ENCODE data around the gene ECT2. TPM values are rescaled to one million over a fixed set of nuclear protein-coding genes. Genes with fewer than 3 reads are reported as not detected.

The ECT2 gene
- polyA plus RNA-seq, 3 donors, result 2.6 to 3.3 (median 2.7) TPM

DNA sequence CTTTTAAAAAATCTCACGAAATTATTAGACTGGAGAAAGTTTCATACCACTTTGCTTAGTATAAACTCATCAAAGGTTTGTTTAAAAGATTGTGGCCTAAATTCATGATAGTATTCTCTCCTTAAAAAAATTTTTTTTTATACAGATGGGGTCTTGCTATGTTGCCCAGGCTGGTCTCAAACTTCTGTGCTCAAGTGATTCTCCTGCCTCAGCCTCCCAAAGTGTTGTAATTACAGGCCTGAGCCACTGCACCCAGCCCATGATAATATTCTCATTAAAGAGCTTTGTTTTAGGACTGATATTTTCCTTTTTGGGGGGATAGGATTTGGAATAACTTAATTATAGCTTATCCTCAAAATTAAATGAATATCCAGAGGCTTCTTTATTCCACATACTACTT is 19.9 kb downstream of the ECT2 start:
- Histone ChIP-seq H3K79me2 (ENCODE audit: insufficient read depth, low read length) (no peaks in the 10 kb centered on the region), H3K27me3 (ENCODE audit: control insufficient read depth in 2 of 2, insufficient read depth in 2 of 2, low read length in 2 of 2) (no peaks in the 10 kb centered on the region), H3K9ac (ENCODE audit: insufficient read depth, low read length, poor library complexity, severe bottlenecking) (no peak overlapping the region), H3K9me3 (replicated peaks in 1 of 2; ENCODE audit: control insufficient read depth in 1 of 2, insufficient read depth in 1 of 2, low read length in 2 of 2) (no peaks in the 10 kb centered on the region), H3K4me1 (ENCODE audit: control insufficient read depth in 1 of 2, insufficient read depth in 2 of 2, low read length in 2 of 2) (no peaks in the 10 kb centered on the region), H2AFZ (ENCODE audit: insufficient read depth, low read depth, low read length, poor library complexity, severe bottlenecking) (no peak overlapping the region), H3K27ac (ENCODE audit: low read depth in 1 of 2, low read length in 2 of 2) (no peak overlapping the region), H4K20me1 (ENCODE audit: insufficient read depth, low read length) (no peaks in the 10 kb centered on the region), H3K4me2 (replicated peaks; ENCODE audit: extremely low read depth, low read length, poor library complexity, severe bottlenecking) (no peak overlapping the region), H3K4me3 (replicated peaks in 1 of 3; ENCODE audit: low read depth in 2 of 3, low read length in 3 of 3) (no peak overlapping the region), H3K36me3 (replicated peaks in 1 of 2; ENCODE audit: control insufficient read depth in 1 of 2, insufficient read depth in 2 of 2, low read length in 2 of 2) (peaks cover 70 to 98% of the 10 kb centered on the region in 2 donors)
- Mint-ChIP-seq H3K27ac (no peak overlapping the region), H3K36me3 (peaks cover 64 to 89% of the 10 kb centered on the region in 2 donors), H3K4me3 (no peak overlapping the region), H3K4me1 (no peaks in the 10 kb centered on the region), H3K27me3 (ENCODE audit: low read depth in 3 of 3) (no peaks in the 10 kb centered on the region), H3K9me3 (no peaks in the 10 kb centered on the region)
- TF ChIP-seq, protein P1, sequence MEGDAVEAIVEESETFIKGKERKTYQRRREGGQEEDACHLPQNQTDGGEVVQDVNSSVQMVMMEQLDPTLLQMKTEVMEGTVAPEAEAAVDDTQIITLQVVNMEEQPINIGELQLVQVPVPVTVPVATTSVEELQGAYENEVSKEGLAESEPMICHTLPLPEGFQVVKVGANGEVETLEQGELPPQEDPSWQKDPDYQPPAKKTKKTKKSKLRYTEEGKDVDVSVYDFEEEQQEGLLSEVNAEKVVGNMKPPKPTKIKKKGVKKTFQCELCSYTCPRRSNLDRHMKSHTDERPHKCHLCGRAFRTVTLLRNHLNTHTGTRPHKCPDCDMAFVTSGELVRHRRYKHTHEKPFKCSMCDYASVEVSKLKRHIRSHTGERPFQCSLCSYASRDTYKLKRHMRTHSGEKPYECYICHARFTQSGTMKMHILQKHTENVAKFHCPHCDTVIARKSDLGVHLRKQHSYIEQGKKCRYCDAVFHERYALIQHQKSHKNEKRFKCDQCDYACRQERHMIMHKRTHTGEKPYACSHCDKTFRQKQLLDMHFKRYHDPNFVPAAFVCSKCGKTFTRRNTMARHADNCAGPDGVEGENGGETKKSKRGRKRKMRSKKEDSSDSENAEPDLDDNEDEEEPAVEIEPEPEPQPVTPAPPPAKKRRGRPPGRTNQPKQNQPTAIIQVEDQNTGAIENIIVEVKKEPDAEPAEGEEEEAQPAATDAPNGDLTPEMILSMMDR (IDR thresholded peaks at IDR 0.05), result no peak
- intact Hi-C loops (cut with micrococcal nuclease), result no loop called here
- no peak for DNase-seq
- WGBS (ENCODE audit: insufficient coverage), result no CpG with 5 or more reads among the region's 1 CpG

DNA sequence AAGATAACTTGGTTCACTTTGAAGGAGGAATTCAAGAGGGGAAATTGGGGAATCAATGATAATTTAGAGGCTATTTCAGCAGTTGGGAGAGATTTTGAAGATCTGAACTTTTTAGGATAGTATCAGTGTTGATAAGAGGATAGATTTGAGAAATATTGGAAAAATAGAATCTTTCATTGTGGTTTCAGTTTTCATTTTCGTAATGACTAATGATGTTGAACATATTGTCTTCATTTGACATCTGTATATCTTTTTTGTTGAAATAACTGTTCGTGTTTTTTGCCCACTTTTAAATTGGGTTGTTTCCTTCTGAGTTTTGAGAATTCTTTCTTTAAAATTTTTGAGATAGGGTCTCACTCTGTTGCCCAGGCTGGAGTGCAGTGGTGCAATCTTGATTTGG is 21.1 kb downstream of the ECT2 start:
- H3K79me2 ChIP-seq (ENCODE audit: insufficient read depth, low read length), result no peaks in the 10 kb centered on the region

More for the DNA sequence above, 21.1 kb downstream of the ECT2 start:
- H4K20me1 ChIP-seq (ENCODE audit: insufficient read depth, low read length), result no peaks in the 10 kb centered on the region
- no peaks in the 10 kb centered on the region for H3K27me3 ChIP-seq (ENCODE audit: control insufficient read depth in 2 of 2, insufficient read depth in 2 of 2, low read length in 2 of 2)
- TF ChIP-seq, protein P1 (IDR thresholded peaks at IDR 0.05), result no peak
- H3K27ac ChIP-seq (ENCODE audit: low read depth in 1 of 2, low read length in 2 of 2), result no peak overlapping the region
- WGBS (ENCODE audit: insufficient coverage), result 100% methylated on average over 1 of the region's 2 CpGs
- no peak overlapping the region for H2AFZ ChIP-seq (ENCODE audit: insufficient read depth, low read depth, low read length, poor library complexity, severe bottlenecking)
- no peak overlapping the region for H3K4me2 ChIP-seq (replicated peaks; ENCODE audit: extremely low read depth, low read length, poor library complexity, severe bottlenecking)
- Mint-ChIP-seq H3K4me3 (no peak overlapping the region), H3K27me3 (ENCODE audit: low read depth in 3 of 3) (no peaks in the 10 kb centered on the region), H3K9me3 (no peaks in the 10 kb centered on the region), H3K27ac (peak overlapping the region in 1 of 7 donors; percentile 18), H3K4me1 (no peaks in the 10 kb centered on the region), H3K36me3 (peaks cover 62 to 89% of the 10 kb centered on the region in 2 donors)
- DNase-seq, result no peak
- H3K36me3 ChIP-seq (replicated peaks in 1 of 2; ENCODE audit: control insufficient read depth in 1 of 2, insufficient read depth in 2 of 2, low read length in 2 of 2), result peaks cover 64 to 97% of the 10 kb centered on the region in 2 donors
- intact Hi-C loops (cut with micrococcal nuclease), result no loop called here
- no peak overlapping the region for H3K4me3 ChIP-seq (replicated peaks in 1 of 3; ENCODE audit: low read depth in 2 of 3, low read length in 3 of 3)
- no peaks in the 10 kb centered on the region for H3K9me3 ChIP-seq (replicated peaks in 1 of 2; ENCODE audit: control insufficient read depth in 1 of 2, insufficient read depth in 1 of 2, low read length in 2 of 2)
- H3K4me1 ChIP-seq (ENCODE audit: control insufficient read depth in 1 of 2, insufficient read depth in 2 of 2, low read length in 2 of 2), result no peaks in the 10 kb centered on the region
- no peak overlapping the region for H3K9ac ChIP-seq (ENCODE audit: insufficient read depth, low read length, poor library complexity, severe bottlenecking)
